ENCODE measurements around the gene ITSN1.
"Not testable (repeated sequence)": the region's sequence is repeated elsewhere in the genome, so short reads cannot be mapped to it uniquely, and the experiment has no call there.

Gene ITSN1

DNA sequence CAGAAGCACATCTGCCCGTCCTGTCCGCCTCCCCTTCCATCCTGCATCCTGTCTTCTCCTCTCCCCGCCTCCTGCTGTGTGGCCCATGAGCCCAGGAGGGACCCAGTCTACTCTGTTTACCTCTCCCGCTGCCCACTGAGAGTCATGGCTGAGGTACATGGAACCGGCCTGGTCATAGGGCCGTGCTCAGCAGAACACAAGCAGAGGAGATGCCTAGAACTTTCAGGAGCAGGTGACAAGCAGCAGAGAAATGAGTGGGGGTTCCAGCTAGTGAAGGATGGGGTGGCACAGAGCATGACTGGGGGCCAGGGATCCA is 202.5 kb downstream of the ITSN1 start:
- DNase-seq, result no peak

DNA sequence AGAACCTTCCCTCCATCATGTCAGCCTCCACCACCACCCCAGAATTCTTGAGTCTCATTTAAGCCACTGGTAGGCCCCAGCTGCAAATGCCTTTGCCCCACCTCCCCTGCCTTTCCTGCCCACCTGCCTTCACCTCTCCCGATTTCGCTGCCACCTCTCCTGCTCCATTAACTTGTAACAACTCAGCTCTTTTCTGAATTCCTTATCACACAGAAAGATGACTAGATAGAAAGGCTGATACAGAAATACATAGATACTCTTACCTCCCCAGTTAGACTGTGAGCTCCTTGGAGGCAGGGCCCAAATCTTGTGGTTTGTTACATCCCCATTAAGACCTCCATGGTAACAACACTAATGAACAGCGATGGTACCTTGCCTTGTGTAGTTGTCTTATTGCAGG is 203.8 kb downstream of the ITSN1 start:
- no peak for DNase-seq

DNA sequence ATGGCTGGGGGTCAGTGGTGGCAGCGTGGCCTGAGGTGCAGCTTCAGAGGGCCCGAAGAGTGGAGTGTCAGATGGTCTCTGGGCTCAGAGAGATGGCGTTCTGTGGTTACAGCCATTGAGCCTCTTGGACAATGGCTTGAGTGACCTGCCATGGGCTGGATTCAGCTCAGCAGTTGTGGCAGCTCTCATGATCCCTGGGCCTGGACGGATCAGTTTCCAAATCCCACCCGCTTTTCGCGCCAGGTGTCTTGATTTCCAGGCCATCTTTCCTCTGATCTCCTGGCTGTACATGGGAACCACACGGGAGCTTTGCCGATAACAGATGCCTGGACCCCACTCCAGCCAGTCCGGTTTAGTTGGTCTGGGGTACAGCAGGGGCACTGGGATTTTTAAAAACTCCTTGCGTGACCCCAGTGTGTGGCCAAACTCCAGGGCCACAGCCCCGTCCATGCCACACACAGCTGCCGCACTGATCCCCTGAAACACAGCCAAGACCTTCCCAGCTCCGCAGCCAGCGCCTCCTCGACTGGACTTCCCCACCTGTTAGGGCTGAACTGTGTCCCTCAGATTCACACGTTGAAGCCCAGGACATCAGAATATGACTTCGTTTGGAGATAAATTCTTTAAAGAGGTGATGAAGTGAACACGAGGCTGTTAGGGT is 205.4 kb downstream of the ITSN1 start:
- DNase-seq, result no peak

DNA sequence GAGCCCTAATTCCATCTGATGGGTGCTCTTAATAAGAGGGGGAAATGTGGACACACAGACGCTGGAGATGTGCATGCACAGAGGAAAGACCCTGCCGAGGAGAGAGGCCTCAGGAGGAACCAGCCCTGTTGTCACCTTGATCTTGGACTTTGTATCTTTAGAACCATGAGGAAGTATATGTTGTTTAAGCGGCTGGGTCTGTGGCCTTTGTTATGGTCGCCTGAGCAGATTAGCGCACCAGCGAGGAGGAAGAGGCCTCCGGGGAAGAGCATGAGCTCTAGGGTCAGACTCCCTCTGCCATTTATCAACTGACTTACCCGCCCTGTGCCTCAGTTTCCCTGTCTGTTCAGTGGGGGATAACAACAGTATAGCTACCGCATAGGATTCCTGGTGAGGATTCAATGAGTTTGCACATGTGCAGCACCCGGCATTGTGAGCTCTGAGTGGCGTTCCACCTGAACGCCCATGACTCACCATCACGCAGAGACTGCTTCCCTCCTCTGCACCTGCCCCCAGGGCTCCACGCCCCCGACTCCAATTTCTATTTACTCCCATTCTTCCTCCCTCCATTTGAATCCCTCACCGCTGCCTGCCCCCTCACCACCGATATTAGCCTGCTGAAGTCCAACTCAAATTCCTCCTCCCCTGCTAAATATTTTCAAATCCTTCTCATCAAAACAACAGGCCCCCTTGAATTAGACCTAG is 206.1 kb downstream of the ITSN1 start:
- DNase-seq, result no peak

DNA sequence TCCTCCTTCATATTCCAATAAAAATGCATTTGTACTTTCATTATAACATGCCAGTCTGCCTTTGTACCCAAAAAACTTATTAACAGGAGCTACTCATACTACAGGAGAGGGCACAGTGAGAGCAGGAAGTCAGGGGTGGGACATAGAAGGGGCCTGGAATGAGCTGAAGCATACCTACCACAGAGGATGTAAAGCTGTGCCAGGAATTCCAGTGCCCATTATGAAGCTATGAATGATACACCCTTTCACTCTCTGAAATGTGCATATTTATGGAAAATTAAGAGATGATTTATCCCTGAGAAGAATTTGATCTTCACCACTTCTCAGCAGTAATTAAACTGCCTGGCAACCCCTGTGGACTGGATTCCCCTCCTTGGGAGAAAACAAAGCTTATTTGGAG is 207.5 kb downstream of the ITSN1 start:
- no peak for DNase-seq

DNA sequence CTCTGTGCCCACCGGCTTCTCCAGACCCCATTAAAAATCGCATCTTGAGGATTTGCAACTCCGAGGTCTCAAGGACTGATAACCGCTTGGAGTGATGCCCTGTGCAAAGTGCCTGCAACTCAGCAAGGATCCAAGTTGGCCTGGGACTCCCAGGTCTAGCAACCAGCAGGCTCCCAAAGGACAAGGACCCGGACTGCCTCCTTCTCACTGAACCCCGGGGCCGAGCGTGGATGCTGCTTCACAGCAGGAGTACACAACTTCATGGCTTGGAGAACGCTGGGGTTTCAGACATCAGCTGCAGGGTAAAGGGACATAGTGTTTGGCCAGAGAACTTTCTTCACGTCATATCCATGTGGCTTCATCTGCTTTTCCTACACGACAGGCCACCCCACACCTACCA is 208.1 kb downstream of the ITSN1 start:
- DNase-seq, result no peak

DNA sequence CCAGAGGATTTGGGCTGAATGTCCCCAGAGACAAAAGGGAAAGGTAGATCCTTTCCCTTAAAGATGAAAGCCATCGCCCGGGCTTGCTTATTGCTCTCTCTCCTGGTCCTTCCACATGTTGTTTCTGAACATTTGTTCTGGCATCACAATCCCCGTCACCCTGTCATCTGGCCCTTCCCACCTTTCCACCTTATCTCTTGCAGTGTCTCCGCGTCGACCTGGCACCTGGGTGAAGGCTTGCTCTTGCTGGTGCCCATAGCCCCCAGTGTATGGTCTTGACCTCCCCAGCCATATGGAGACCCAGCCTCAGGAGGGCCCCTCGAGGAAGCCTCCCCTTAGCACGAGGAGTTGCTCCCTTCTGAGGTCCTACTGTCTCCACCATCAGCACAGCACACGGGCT is 208.7 kb downstream of the ITSN1 start:
- no peak for DNase-seq

DNA sequence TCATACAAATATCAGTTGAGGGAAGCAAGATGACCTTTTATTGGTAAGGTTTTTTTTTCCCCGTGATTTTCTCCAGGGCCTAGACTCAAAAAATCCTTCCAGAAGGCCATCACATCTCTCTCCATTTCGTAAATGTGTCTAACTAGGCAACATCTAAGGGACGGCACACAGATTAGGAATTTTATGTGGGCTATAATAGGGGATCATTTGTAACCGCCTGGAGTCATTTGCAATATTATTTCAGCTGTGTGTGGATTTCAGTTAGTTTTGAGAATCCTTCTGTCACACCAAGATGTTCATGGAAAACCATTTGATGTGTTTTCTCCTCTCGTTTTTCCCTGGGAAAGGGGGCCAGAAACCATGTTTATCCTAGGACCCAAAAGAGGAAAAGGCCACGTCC is 210.2 kb downstream of the ITSN1 start:
- no peak for DNase-seq

DNA sequence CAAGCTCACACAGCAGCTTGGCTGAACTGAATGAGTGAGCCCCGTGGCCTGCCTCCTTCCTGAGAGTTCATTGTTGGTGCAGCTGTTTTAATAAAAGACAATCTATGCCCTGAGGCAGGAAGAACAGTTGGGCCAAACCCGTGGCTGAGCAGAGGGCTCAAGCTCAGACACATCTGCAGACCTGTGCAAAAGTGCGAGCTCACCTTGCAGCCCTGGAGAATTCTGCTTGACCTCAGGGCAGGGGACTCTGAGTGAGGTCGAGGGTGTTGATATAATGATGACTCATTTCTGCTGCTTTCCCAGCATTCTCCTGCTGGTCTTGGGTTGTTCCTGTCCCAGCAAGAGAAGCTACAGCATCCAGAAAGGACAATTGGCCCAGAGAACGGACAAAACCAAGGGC is 212.3 kb downstream of the ITSN1 start:
- no peak for DNase-seq

DNA sequence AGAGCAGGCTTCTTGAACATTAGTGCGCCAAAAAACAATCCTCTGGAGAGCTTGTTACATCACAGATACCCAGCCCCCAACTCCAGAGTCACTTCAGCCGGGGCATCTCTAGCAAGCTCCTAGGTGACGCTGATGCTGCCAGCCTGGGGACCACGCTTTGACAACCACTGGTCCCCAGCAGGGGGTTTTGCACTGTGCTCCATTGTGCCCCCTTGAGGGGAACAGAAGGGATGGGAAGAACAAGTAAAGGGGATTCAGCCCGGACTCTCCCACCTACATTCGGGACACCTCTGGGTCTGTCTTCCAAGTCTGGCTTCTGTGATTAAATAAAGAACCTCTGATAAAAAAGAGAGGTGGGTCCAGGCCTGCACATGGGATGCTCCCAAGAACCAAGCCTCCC is 212.9 kb downstream of the ITSN1 start:
- DNase-seq, result no peak

DNA sequence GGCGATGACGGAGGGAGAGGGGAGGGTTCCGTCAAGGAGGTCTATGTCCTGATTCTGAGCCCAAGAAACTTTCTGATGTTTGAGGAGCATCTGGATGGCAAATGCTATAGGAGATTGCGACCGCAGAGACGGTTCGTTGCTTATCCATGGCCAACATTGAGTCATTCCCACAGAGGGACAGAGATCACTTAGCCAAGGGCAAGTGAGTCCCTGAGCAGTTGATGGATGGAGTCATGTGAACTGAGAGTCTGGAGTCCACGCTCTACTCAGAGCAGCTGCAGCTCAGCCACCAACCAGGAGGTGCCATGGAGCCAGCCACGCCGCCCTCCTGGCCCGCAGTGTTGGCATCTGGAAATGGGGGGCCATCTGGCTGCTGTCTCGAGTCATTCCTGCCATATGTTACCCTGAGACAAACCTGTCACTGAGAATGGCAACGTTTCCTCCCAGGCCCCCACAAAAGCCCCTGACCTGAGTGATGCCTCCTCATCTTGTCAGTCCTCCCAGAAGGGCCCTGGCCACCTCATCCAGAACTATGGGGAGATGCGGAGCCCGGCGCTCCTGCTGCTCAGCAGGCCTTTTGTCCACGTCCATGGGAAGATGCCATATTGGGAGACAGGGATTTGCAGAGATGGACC is 214.7 kb downstream of the ITSN1 start:
- no peak for DNase-seq

DNA sequence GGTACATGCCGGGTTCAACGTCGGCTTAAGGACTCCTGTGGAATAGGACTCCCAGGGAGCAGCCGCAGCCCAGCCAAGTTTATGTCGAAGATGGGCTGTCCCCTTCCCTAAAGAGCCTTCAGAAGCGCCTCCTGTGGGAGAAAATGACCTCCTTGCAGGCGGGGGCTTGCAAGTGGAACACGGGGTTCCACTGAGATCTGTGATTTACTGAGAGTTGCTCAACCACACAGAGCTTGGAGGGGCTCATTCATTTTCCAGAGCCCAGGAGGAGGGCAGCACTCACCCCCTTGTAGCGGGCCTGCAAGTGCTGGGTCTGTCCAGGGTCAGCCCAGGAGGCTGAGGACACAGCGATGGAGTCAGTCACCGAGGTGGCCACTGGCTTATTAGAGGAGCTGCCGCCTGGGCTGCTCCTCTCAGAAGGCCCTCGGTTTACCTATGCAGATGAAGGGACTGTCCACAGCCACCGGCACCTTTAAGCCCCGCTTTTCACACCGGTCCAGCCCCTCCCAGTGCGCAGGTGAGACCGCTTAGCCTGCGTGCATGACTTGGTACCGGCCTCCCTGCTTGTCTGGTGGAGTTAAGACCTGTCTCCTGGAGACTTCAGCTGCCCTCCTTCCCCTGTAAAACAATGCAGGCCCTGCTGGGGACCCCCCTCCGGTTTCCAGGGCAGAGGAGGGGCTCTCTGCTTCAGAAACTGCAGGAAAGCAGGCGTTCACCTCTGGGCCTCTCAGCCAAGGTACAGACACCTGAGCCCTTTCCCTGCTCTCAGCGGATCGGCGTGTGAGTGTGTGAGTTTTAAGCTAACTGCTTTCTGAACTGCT is 215.8 kb downstream of the ITSN1 start:
- DNase-seq, result no peak

DNA sequence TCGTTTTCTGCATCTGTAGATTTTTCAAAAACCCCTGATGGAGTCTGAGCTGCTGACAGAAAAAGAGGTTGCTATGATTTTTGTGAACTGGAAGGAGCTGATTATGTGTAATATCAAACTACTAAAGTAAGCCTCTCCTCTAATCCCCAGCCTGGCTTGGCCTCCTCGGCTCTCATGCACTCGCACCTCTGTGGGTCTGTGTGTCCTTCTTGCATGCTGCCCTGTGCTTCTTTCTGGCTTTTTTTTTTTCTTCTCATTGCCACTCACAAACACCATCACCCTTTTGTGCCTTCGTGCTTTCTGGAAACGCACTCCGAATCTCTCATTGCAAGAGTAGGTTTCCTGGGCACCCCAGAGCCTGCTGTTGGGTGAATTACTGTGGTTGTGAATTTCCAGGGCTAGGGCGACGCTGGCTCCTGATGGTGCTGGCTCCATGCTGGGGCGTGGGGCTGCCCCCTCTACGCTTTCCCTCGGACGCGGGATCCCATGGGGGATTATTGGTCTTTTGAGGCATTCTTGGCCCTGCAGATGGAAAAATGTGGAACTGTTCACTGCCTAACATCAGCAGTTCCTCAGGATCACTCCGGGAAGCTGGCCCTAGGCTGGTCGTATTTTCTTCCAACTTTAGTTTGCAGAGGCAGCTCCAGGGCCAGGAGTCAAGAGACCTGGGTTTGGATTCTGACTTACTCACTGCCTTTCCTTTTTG is 216.5 kb downstream of the ITSN1 start:
- DNase-seq, result no peak

DNA sequence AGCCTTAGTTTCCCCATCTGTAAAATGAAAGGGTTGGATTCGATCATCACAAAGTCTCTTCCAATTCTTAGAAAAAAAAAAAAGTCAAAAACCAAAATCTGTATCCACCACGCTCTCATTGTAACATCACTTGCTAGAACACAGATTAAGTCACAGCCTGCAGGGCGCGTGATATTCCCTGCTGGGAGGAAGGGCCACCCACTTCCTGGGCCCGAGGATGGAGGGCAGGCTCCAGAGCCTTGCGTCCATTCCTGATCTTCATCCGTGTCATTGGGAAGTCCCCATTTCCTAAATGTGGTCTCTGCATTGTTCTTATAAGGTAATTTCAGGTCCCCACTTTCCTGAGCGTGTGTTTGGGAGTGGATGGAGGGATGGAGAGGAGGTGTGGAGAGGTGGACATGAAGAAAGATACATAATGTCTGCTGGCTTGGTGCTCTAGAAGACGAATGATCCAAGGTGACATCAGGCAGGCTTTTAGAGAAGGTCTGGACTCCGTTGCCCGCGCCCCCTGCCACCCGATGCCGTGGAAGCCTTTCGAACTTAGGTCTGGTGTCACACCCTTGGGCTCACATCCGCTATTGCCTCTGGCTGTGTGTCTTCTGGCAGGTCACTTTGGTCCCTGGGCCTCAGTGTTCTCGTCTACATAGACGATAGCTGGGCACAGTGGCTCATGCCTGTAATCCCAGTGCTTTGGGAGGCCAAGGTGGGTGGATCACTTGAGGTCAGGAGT is 217.2 kb downstream of the ITSN1 start:
- DNase-seq, result no peak

DNA sequence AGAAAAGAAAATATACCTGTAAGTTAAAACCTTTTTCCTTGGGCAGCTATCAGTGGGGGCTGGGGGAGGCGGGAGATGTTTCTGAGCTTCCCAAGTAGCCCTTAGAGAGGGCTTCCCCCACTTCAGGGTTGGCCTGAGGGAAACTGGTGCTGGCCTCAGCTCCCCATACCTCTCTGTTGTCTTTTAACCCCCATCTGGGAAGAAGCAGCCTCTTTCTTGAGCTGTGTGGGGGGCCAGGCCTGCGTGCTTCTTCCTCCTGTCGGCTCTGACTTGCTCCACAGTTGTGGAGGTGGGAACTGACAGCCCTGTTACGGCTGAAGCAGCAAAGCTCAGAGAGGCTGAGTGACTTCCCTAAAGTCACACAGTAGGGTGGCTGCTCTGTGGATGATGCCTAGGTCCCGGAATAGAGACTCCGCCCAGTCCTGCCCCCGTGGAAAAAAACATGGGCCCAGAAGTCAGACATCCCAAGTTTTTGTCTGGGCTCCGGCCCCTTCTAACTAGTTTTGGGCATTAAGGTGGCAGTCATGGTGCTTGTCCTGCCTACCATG is 218.1 kb downstream of the ITSN1 start:
- no peak for DNase-seq

DNA sequence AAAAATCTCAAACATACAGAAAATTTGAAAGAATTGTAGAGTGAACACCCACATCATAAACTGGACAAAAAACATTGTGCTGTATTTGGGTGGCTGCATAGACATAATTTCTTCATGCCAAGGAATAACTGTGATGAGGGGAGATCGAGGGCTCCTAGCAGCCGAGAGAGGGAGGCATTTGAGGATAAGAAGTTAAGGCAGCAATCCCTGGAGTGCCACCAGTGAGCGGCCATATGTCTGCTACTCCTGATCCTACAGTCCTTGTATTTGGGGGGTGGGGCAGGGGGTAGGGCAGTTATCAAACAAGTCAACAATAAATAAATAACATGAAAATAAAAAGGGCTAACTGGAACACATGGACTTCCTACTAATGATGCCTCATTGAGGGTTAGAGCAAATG is 218.8 kb downstream of the ITSN1 start:
- DNase-seq, result no peak

DNA sequence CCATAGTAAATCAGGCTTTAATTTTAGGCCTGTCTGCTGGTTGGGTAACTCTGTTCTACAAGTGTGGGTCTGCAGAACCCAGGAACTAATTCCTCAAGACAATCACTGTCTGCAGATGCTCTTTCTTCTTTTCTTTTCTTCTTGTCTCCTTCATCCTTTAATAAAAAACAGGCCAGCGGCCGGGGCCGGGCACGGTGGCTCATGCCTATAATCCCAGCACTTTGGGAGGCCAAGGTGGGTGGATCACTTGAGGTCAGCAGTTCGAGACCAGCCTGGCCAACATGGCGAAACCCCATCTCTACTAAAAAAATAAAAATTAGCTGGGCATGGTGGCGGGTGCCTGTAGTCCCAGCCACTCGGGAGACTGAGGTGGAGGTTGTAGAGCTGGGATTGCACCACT is 220.9 kb downstream of the ITSN1 start:
- DNase-seq, result not testable (repeated sequence)

DNA sequence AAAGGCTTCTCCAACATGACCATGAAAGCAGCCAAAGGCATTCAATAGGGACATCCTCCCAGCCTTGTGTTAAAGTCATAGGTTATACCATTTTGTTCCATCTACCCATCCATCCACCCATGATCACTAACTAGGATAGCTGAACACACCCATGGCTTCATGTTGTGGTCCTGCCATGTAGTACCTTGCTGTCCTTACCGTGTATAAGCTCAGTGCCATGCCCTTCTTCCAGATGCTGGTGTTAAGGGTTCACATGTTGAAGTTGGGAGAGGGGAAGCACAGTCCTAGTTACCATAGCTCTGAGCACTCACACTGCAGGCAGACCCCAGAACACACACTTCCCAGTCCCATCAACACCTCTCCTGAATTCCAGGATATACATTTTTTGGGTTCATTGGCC is 221.8 kb downstream of the ITSN1 start:
- DNase-seq, result no peak

DNA sequence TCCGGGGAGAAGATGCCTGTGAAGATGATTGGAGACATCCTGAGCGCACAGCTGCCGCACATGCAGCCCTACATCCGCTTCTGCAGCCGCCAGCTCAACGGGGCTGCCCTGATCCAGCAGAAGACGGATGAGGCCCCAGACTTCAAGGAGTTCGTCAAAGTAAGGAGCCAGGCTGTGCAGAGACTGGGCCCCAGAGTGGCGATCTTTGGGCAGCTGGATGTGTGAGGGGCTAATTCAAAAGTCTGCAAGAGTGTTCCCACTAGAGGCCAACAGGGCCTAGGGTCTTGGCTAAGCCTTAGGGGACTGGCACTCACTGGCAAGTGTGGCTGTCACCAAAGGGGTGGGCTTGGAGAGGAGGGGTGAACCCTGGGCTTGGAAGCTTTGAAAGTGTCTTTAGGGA is 222.9 kb downstream of the ITSN1 start:
- DNase-seq, result no peak

DNA sequence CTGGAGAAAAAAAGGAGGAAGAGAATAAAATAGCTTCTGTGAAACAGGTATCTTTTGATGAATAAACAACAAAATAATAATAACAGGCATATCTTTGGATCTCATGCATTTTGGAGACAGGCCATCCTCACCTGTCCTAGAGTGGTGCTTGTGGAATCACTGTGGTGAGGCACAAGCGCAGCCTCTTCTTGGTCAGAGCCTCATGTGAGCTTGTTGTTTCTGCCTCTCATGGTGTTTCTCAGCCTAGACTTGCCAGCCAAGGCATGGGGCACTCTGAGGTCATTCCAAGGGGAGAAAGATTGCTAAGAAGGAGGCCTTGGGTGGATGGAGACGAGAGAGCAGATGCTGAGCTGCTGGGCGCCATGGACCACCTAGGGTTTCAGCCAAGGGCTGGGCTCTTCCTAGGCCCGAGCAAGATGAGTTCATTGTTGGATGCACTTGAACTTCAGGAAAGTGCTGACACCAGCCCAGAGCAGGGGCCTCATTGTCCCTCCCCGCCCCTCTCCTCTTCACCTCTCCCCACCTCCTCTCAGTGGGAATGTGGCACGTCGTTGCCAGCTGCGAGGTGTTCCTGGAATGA is 223.8 kb downstream of the ITSN1 start:
- DNase-seq, result no peak

DNA sequence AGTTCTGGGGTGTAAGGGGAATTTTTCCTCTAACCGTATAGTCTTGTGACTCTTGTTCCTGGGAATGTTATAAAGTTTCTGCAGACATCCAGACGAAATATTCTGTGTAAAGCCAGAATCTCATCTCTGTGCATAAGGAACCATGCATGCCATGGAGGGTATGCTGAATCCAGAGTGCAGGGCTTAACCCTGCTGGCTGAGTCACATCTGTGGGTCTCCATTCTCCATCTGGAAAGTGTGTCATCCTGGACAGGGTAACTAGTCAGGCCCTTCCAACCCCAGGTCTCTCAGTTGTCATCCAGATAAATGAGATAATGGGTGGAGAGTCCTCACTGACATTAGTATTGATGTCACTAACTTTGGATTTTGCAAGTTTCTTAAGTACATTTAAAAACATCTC is 224.5 kb downstream of the ITSN1 start:
- DNase-seq, result no peak

DNA sequence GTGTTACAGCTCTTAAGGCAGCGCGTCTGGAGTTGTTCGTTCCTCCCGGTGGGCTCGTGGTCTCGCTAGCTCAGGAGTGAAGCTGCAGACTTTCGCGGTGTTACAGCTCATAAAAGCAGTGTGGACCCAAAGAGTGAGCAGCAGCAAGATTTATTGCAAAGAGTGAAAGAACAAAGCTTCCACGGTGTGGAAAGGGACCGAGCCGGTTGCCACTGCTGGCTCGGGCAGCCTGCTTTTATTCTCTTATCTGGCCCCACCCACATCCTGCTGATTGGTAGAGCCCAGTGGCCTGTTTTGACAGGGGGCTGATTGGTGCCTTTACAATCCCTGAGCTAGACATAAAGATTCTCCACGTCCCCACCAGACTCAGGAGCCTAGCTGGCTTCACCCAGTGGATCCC is 225.6 kb downstream of the ITSN1 start:
- not testable (repeated sequence) for DNase-seq
